Loucy (cell line): ENCODE data around the gene ITGB4.

Experiments used
- H2AFZ ChIP-seq: fragments of 200-600 bp; sonication (generic); 2 replicates; pipeline ENCODE4 v1.6.0; 2016; ENCODE audit warnings: antibody characterized with exemption, mild to moderate bottlenecking, low read length, moderate library complexity
- H3F3A ChIP-seq: fragments of 200-600 bp; 2 replicates; pipeline ENCODE4 v1.6.0; 2016; ENCODE audit warnings: antibody characterized with exemption, low read depth, mild to moderate bottlenecking
- H3K27me3 ChIP-seq: fragments of 200-600 bp; sonication (generic); 2 replicates; pipeline ENCODE4 v1.6.1; 2014; ENCODE audit warnings: low read length, mild to moderate bottlenecking; ENCODE audit not compliant: insufficient read depth, poor library complexity, severe bottlenecking
- H3K36me3 ChIP-seq: fragments of 200-600 bp; sonication (generic); 2 replicates; pipeline ENCODE4 v1.6.1; 2016; ENCODE audit warnings: low read length; ENCODE audit not compliant: insufficient read depth
- H3K4me1 ChIP-seq: fragments of 200-600 bp; sonication (generic); 2 replicates; pipeline ENCODE4 v1.5.1; 2014; ENCODE audit warnings: low read length, mild to moderate bottlenecking; ENCODE audit not compliant: insufficient read depth, poor library complexity, severe bottlenecking
- H3K4me2 ChIP-seq: fragments of 200-600 bp; sonication (generic); 2 replicates; pipeline ENCODE4 v1.6.0; 2014; ENCODE audit warnings: antibody characterized with exemption, low read length, low read depth, mild to moderate bottlenecking; ENCODE audit not compliant: poor library complexity, severe bottlenecking
- H3K4me3 ChIP-seq: fragments of 200-600 bp; sonication (generic); 2 replicates; pipeline ENCODE4 v1.5.1; 2014; ENCODE audit warnings: low read length, mild to moderate bottlenecking, mixed read lengths; ENCODE audit not compliant: poor library complexity, severe bottlenecking
- H3K79me2 ChIP-seq: fragments of 200-600 bp; sonication (generic); 2 replicates; pipeline ENCODE4 v1.6.1; 2014; ENCODE audit warnings: low read length; ENCODE audit not compliant: insufficient read depth
- H3K9ac ChIP-seq: fragments of 200-600 bp; sonication (generic); 2 replicates; pipeline ENCODE4 v1.6.0; 2014; ENCODE audit warnings: mild to moderate bottlenecking, low read depth, low read length, moderate library complexity; ENCODE audit not compliant: poor library complexity, severe bottlenecking
- H3K9me2 ChIP-seq: fragments of 200-600 bp; sonication (generic); replicated peaks from 2 replicates; pipeline ENCODE4 v1.6.1; 2016; ENCODE audit warnings: low read depth, low read length, mixed read lengths
- H3K9me3 ChIP-seq: fragments of 200-600 bp; sonication (generic); 2 replicates; pipeline ENCODE4 v1.6.1; 2014; ENCODE audit warnings: mild to moderate bottlenecking, antibody characterized with exemption, low read length, low read depth; ENCODE audit not compliant: insufficient read depth
- H4K20me1 ChIP-seq: fragments of 200-600 bp; sonication (generic); 2 replicates; pipeline ENCODE4 v1.6.0; 2014; ENCODE audit warnings: antibody characterized with exemption, low read length, mild to moderate bottlenecking; ENCODE audit not compliant: insufficient read depth, poor library complexity, severe bottlenecking
- EZH2phosphoT487 ChIP-seq: fragments of 200-600 bp; IDR thresholded peaks from 2 replicates; pipeline ENCODE4 v1.6.1; 2018; ENCODE audit warnings: antibody characterized with exemption, mild to moderate bottlenecking, moderate library complexity, borderline replicate concordance
- TF ChIP-seq, protein P1 (sequence below): fragments of 200-600 bp; sonication (generic); conservative IDR thresholded peaks from 2 replicates; pipeline ENCODE4 v1.5.1; 2014; ENCODE audit warnings: mild to moderate bottlenecking, antibody characterized with exemption, low read length

ITGB4 gene

GRCh38 chr17:75753514-75754377 is 32.5 kb downstream of the ITGB4 start:
- Histone ChIP-seq H3K9me2 (no peaks in the 10 kb centered on the region), H3K4me2 (peak overlapping the region; percentile 79), H3F3A (no peaks in the 10 kb centered on the region), H3K36me3 (no peaks in the 10 kb centered on the region), H3K9ac (peak overlapping the region; percentile 69), H4K20me1 (no peaks in the 10 kb centered on the region), H3K4me1 (peaks cover 24% of the 10 kb centered on the region), H3K9me3 (no peaks in the 10 kb centered on the region), H2AFZ (peak overlapping the region; percentile 95), H3K27me3 (no peaks in the 10 kb centered on the region), H3K79me2 (no peaks in the 10 kb centered on the region), H3K4me3 (peak overlapping the region; percentile 67)
- no peak for TF ChIP-seq EZH2phosphoT487
- TF ChIP-seq, protein P1, sequence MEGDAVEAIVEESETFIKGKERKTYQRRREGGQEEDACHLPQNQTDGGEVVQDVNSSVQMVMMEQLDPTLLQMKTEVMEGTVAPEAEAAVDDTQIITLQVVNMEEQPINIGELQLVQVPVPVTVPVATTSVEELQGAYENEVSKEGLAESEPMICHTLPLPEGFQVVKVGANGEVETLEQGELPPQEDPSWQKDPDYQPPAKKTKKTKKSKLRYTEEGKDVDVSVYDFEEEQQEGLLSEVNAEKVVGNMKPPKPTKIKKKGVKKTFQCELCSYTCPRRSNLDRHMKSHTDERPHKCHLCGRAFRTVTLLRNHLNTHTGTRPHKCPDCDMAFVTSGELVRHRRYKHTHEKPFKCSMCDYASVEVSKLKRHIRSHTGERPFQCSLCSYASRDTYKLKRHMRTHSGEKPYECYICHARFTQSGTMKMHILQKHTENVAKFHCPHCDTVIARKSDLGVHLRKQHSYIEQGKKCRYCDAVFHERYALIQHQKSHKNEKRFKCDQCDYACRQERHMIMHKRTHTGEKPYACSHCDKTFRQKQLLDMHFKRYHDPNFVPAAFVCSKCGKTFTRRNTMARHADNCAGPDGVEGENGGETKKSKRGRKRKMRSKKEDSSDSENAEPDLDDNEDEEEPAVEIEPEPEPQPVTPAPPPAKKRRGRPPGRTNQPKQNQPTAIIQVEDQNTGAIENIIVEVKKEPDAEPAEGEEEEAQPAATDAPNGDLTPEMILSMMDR = peak; percentile 58

DNA sequence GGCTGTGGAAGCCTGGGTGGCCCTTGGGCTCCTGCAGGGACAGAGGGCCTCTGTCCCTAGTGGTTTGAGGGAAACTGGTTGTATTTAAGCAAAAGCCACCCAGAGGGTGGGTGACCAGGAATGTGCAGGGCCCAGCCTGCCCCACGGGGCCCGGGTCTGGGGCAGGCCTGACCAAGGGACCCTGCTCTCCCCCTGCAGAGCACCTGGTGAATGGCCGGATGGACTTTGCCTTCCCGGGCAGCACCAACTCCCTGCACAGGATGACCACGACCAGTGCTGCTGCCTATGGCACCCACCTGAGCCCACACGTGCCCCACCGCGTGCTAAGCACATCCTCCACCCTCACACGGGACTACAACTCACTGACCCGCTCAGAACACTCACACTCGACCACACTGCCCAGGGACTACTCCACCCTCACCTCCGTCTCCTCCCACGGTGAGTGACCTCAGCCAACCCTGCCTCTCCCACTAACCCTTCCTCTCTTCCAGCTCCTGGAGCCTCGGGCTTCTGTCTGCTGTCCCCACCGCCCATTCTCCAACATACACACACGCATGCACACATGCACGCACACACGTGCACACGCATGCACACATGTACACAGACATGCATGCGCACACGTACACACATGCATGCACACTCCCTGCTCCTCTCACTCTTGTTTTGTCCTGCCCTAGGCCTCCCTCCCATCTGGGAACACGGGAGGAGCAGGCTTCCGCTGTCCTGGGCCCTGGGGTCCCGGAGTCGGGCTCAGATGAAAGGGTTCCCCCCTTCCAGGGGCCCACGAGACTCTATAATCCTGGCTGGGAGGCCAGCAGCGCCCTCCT is 33.3 kb downstream of the ITGB4 start:
- Histone ChIP-seq H3K9me2 (no peaks in the 10 kb centered on the region), H4K20me1 (no peaks in the 10 kb centered on the region), H3K4me3 (peak overlapping the region; percentile 67), H3K36me3 (no peaks in the 10 kb centered on the region), H3K79me2 (no peaks in the 10 kb centered on the region), H3K9me3 (no peaks in the 10 kb centered on the region), H3K27me3 (no peaks in the 10 kb centered on the region), H3K9ac (peak overlapping the region; percentile 69), H2AFZ (peak overlapping the region; percentile 95), H3K4me2 (peak overlapping the region; percentile 79), H3K4me1 (peaks cover 24% of the 10 kb centered on the region), H3F3A (no peaks in the 10 kb centered on the region)
- TF ChIP-seq, protein P1 = no peak
- no peak for TF ChIP-seq EZH2phosphoT487

DNA sequence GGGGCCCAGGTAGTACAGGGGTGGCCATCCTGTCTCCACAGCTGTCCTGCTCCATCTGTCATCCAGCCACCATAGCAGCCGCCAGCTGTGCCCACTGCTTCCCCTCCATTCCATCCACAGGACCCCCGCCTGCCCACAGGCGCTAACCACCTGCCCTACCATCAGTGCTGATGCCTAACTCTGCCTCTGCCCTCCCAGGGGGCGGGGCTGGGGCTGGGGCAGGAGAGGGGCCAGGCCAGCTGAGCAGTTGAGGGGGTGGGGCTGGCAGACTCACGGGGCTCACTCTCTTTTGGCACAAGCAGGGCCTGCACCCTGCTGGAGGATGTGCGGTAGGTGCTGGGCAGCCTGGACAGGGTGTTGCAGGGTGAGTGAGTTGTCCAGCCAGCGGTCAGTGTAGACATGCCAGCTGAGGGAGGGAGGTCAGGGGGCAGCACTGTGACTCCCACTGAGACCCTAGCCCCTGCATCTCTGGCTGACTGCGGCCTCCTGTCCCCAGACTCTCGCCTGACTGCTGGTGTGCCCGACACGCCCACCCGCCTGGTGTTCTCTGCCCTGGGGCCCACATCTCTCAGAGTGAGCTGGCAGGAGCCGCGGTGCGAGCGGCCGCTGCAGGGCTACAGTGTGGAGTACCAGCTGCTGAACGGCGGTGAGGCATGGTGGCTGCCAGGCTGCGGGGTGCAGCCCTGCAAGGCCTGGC is 34.1 kb downstream of the ITGB4 start:
- no peak overlapping the region for H3K4me2 ChIP-seq
- TF ChIP-seq EZH2phosphoT487 = no peak
- TF ChIP-seq, protein P1 = no peak

More for the DNA sequence above, 34.1 kb downstream of the ITGB4 start:
- Histone ChIP-seq H4K20me1 (no peaks in the 10 kb centered on the region), H3K4me1 (peaks cover 24% of the 10 kb centered on the region), H3F3A (no peaks in the 10 kb centered on the region), H3K36me3 (no peaks in the 10 kb centered on the region), H3K9me2 (no peaks in the 10 kb centered on the region), H3K79me2 (no peaks in the 10 kb centered on the region), H3K9ac (no peak overlapping the region), H3K9me3 (no peaks in the 10 kb centered on the region), H3K27me3 (no peaks in the 10 kb centered on the region), H3K4me3 (no peak overlapping the region), H2AFZ (no peak overlapping the region)
